ENCODE results near the gene CTIF. TPM values are rescaled to one million over a fixed set of nuclear protein-coding genes. Genes with fewer than 3 reads are reported as not detected.

Gene CTIF
- total RNA-seq, 3 donors from 2014 or later = 13.2 to 50.3 (median 19.6) TPM

- ATAC-seq (no peak), DNase-seq (peak in 1 of 3 donors; percentile 9)
- intact Hi-C loops (cut with DNase I, micrococcal nuclease) = no loop called here
- TF ChIP-seq CTCF (IDR thresholded peaks at IDR 0.05) = no peak
- Histone ChIP-seq H3K4me1 (ENCODE audit: low read depth) (peaks cover 15% of the 10 kb centered on the region), H3K9me3 (no peaks in the 10 kb centered on the region), H3K4me3 (no peak overlapping the region), H3K36me3 (ENCODE audit: low read depth) (no peaks in the 10 kb centered on the region)
These were observed 286.4 kb downstream of the CTIF start for GRCh38 chr18:48825101-48825745.

GRCh38 chr18:48826271-48826670 lies 287.4 kb downstream of the CTIF start:
- Histone ChIP-seq H3K4me1 (ENCODE audit: low read depth) (peaks cover 15% of the 10 kb centered on the region), H3K4me3 (no peak overlapping the region), H3K36me3 (ENCODE audit: low read depth) (no peaks in the 10 kb centered on the region), H3K9me3 (no peaks in the 10 kb centered on the region)
- intact Hi-C loops (cut with DNase I, micrococcal nuclease) = no loop called here
- ATAC-seq (no peak), DNase-seq (peak in 1 of 3 donors; percentile 8)
- TF ChIP-seq CTCF (IDR thresholded peaks at IDR 0.05) = no peak

- H3K4me1 ChIP-seq (ENCODE audit: low read depth) = peaks cover 15% of the 10 kb centered on the region
- ATAC-seq (no peak), DNase-seq (peak in 1 of 3 donors; percentile 14)
These were observed 288.0 kb downstream of the CTIF start for GRCh38 chr18:48826806-48827205.

GRCh38 chr18:48827291-48828193 lies 288.7 kb downstream of the CTIF start:
- DNase-seq (peak in 1 of 3 donors; percentile 22), ATAC-seq (peak; percentile 67)
- Histone ChIP-seq H3K4me1 (ENCODE audit: low read depth) (peaks cover 17% of the 10 kb centered on the region), H3K4me3 (no peak overlapping the region), H3K9me3 (no peaks in the 10 kb centered on the region), H3K36me3 (ENCODE audit: low read depth) (no peaks in the 10 kb centered on the region)
- no peak for TF ChIP-seq CTCF (IDR thresholded peaks at IDR 0.05)
- intact Hi-C loops (cut with DNase I, micrococcal nuclease) = no loop called here

More at GRCh38 chr18:48826806-48827205, 288.0 kb downstream of the CTIF start:
- Histone ChIP-seq H3K9me3 (no peaks in the 10 kb centered on the region), H3K36me3 (ENCODE audit: low read depth) (no peaks in the 10 kb centered on the region), H3K4me3 (no peak overlapping the region)
- intact Hi-C loops (cut with DNase I, micrococcal nuclease) = no loop called here
- TF ChIP-seq CTCF (IDR thresholded peaks at IDR 0.05) = no peak

GRCh38 chr18:48828194-48828545 lies 289.3 kb downstream of the CTIF start:
- no peaks in the 10 kb centered on the region for H3K9me3 ChIP-seq
- ATAC-seq = no peak
- no peak for DNase-seq
- H3K4me3 ChIP-seq = no peak overlapping the region
- peaks cover 24% of the 10 kb centered on the region for H3K4me1 ChIP-seq (ENCODE audit: low read depth)
- no peak for TF ChIP-seq CTCF (IDR thresholded peaks at IDR 0.05)
- intact Hi-C loops (cut with DNase I, micrococcal nuclease) = no loop called here
- H3K36me3 ChIP-seq (ENCODE audit: low read depth) = no peaks in the 10 kb centered on the region

Measured in mucosa of descending colon (tissue), 3 donors.